SU-DHL-6 (cell line): Measurements from ENCODE around the gene IL27RA.

ENCODE experiments used
- CTCF ChIP-seq: fragments of 200-600 bp; sonication (generic); IDR thresholded peaks from one replicate; pipeline ENCODE4 v1.5.1; 2017; ENCODE audit warnings: antibody characterized with exemption, mild to moderate bottlenecking, low read length, moderate library complexity; ENCODE audit not compliant: insufficient read depth, poor library complexity, severe bottlenecking
- EZH2phosphoT487 ChIP-seq: fragments of 200-600 bp; sonication (generic), shearing (Covaris generic); conservative IDR thresholded peaks from 2 replicates; pipeline ENCODE4 v1.6.1; 2018; ENCODE audit warnings: mild to moderate bottlenecking, antibody characterized with exemption, low read length, moderate library complexity, mixed read lengths

DNA sequence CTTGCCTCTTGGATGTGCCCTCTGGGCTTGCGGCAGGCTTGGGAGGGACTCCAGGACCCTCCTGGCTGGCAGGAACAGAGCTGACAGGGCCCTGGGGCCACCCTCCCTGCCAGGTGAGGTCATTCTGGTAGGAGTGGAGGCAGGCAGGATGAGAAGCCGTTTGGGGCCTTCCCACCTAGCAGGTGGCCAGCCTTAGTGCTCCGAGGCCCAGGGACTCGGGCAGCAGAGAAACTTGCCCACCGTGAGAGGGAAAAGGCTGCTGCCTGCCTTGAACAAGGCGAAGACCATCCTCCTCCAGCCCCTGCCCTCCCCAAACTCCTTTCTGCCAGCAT is 34.0 kb upstream of the IL27RA start:
- TF ChIP-seq CTCF (no peak), EZH2phosphoT487 (no peak)
